ENCODE measurements around the gene TTC3. TPM values are rescaled to one million over a fixed set of nuclear protein-coding genes. Genes with fewer than 3 reads are reported as not detected.

The TTC3 gene
- total RNA-seq, 1 donor from 2014 or later, result 216 TPM

DNA sequence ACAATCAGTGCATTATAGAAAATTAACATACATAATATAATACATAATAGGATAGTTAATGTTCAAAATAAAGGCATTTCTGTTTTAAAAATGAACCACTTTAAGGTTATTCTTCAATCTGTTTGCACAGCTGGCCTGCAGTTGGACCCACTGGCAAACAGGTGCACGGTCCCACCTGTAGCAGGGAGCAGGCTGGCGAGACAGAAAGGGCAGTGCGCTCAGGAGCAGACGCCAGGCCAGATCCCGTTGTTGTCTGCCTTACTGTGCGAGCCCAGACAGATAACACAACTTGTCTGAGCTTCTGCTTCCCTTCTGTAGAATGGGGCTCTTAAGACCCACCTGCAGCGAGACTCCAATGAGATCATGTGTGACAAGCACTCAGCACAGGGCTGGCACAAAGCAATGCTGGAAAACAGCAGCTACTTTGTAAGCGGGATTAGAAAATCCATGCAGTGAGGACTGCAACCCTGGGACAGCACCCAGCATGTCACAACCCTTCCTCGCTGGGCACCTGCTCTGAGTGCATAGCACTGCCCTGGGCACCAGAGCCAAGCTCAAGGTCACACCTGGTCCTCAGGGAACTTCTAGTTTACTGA, 160.6 kb downstream of the TTC3 start:
- H3K36me3 Mint-ChIP-seq (ENCODE audit: low read depth), result peaks cover 6% of the 10 kb centered on the region
- H3K27ac Mint-ChIP-seq (ENCODE audit: unreplicated experiment), result no peak overlapping the region
- H3K4me3 Mint-ChIP-seq, result no peak overlapping the region
- peaks cover 22% of the 10 kb centered on the region for H3K4me1 Mint-ChIP-seq
- DNase-seq (ENCODE audit: low read depth, low spot score), result no peak
- TF ChIP-seq, protein P1, sequence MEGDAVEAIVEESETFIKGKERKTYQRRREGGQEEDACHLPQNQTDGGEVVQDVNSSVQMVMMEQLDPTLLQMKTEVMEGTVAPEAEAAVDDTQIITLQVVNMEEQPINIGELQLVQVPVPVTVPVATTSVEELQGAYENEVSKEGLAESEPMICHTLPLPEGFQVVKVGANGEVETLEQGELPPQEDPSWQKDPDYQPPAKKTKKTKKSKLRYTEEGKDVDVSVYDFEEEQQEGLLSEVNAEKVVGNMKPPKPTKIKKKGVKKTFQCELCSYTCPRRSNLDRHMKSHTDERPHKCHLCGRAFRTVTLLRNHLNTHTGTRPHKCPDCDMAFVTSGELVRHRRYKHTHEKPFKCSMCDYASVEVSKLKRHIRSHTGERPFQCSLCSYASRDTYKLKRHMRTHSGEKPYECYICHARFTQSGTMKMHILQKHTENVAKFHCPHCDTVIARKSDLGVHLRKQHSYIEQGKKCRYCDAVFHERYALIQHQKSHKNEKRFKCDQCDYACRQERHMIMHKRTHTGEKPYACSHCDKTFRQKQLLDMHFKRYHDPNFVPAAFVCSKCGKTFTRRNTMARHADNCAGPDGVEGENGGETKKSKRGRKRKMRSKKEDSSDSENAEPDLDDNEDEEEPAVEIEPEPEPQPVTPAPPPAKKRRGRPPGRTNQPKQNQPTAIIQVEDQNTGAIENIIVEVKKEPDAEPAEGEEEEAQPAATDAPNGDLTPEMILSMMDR (conservative IDR thresholded peaks at IDR 0.05), result no peak
- H3K27me3 Mint-ChIP-seq (ENCODE audit: low read depth), result no peaks in the 10 kb centered on the region
- no peaks in the 10 kb centered on the region for H3K9me3 Mint-ChIP-seq

DNA sequence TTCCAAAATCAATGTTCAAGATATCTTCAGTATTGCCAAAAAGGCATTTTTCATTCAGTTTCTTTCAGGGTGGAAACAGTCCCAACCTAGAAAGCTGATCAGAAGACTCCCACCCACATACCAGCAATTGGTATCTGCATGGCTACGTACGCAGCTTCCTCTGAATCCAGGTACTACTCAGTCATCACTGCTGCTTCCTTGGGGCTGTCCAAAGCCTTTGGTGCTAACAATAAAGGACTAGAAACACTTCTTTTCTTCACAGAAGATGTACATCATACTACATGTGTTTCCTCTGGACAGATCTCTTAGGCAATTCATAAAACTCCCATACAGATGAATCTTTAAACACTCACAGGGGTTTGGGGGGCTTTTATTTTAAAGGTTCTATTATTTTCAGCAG, 164.3 kb downstream of the TTC3 start:
- Mint-ChIP-seq H3K36me3 (ENCODE audit: low read depth) (peaks cover 7% of the 10 kb centered on the region), H3K9me3 (no peaks in the 10 kb centered on the region), H3K27me3 (ENCODE audit: low read depth) (no peaks in the 10 kb centered on the region)

DNA sequence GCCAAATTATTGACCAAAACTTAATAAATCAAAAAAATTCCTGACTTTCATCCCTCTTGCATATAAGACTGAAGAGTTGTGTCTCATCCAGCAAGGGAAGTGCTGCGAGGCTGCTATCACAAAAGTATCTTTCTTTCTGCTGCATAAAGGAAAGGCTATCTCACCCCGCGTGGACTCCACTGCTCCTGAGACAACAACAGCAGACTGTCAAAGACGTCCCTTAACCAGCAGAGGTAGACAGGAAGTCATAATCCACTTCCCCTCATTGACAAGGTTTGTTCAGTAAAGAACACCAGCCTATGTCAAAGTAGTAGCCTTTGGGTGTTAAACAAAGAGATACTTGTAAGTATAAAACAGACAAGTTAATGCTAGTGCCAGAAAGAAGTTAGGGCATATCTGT, 164.7 kb downstream of the TTC3 start:
- Mint-ChIP-seq H3K9me3 (no peaks in the 10 kb centered on the region), H3K27me3 (ENCODE audit: low read depth) (no peaks in the 10 kb centered on the region)
- DNase-seq (ENCODE audit: low read depth, low spot score), result no peak

More for the DNA sequence above, 164.3 kb downstream of the TTC3 start:
- DNase-seq (ENCODE audit: low read depth, low spot score), result no peak
- Mint-ChIP-seq H3K4me3 (no peak overlapping the region), H3K4me1 (peaks cover 31% of the 10 kb centered on the region), H3K27ac (ENCODE audit: unreplicated experiment) (peak overlapping the region; percentile 13)
- TF ChIP-seq, protein P1 (conservative IDR thresholded peaks at IDR 0.05), result no peak

DNA sequence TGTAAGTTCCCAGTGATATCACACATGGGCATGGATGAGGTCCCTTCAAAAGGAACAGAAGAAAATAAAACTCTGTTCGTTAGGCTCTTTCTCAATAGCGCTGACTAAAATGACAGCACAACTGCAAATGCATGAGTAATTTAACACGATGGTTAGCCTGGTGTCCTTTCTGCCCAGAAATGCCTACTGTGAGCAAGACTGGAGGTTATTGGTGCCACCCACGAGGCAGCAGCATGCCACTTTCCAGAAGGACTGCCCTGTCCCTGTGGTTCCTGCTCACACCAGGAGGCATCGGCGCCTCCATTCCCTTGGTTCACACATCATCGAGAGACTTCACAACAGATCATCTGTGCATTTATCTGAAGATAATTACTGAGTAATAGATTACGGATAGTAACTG, 167.9 kb downstream of the TTC3 start:
- Mint-ChIP-seq H3K4me3 (no peak overlapping the region), H3K9me3 (no peaks in the 10 kb centered on the region), H3K4me1 (peaks cover 44% of the 10 kb centered on the region), H3K27ac (ENCODE audit: unreplicated experiment) (no peak overlapping the region), H3K27me3 (ENCODE audit: low read depth) (no peaks in the 10 kb centered on the region), H3K36me3 (ENCODE audit: low read depth) (peaks cover 7% of the 10 kb centered on the region)
- no peak for DNase-seq (ENCODE audit: low read depth, low spot score)
- TF ChIP-seq, protein P1 (conservative IDR thresholded peaks at IDR 0.05), result no peak

More for the DNA sequence above, 164.7 kb downstream of the TTC3 start:
- peaks cover 7% of the 10 kb centered on the region for H3K36me3 Mint-ChIP-seq (ENCODE audit: low read depth)
- H3K4me1 Mint-ChIP-seq, result peaks cover 31% of the 10 kb centered on the region
- TF ChIP-seq, protein P1 (conservative IDR thresholded peaks at IDR 0.05), result no peak
- H3K4me3 Mint-ChIP-seq, result peak overlapping the region; percentile 10
- H3K27ac Mint-ChIP-seq (ENCODE audit: unreplicated experiment), result peak overlapping the region; percentile 39

DNA sequence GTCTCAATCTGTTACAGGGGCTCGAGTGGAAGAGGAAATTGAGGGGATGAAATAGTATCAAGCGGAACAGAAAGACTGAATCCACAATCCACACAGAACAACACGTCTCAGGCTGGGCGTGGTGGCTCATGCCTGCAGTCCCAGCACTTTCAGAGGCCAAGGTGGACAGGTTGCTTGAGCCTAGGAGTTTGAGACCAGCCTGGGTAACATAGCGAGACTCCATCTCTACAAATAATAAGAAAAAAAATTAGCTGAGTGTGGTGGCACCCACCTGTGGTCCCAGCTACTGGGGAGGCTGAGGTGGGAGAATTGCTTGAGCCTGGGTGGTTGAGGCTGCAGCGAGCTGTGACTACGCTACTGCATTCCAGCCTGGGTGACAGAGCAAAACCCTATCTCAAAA, 168.4 kb downstream of the TTC3 start:
- no peak overlapping the region for H3K27ac Mint-ChIP-seq (ENCODE audit: unreplicated experiment)
- peaks cover 44% of the 10 kb centered on the region for H3K4me1 Mint-ChIP-seq
- H3K36me3 Mint-ChIP-seq (ENCODE audit: low read depth), result peaks cover 5% of the 10 kb centered on the region
- TF ChIP-seq, protein P1 (conservative IDR thresholded peaks at IDR 0.05), result no peak
- H3K9me3 Mint-ChIP-seq, result no peaks in the 10 kb centered on the region
- DNase-seq (ENCODE audit: low read depth, low spot score), result no peak
- no peak overlapping the region for H3K4me3 Mint-ChIP-seq
- H3K27me3 Mint-ChIP-seq (ENCODE audit: low read depth), result no peaks in the 10 kb centered on the region
